ENCODE results near the gene CITED4.

DNA sequence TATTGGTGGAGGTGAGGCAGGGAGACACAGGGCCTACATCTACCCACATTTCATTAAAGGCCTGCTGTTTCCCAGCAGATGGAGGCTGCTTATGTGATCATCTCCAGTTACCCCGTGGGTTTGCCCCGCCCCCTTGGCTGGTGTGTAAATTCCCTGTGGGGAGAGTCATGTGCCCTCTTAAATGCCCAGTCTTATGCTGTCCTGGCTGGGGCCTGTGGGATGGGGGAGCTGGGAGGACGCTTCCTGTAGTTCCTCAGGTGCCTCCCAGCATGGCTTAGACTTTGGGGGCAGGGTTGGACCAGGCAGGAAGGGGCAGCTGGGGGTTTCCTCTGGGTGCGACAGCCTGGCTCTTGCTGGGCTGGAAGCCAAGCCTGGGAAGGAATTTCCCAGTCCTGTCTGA, 15.5 kb upstream of the CITED4 start:
- TF ChIP-seq, protein P1, sequence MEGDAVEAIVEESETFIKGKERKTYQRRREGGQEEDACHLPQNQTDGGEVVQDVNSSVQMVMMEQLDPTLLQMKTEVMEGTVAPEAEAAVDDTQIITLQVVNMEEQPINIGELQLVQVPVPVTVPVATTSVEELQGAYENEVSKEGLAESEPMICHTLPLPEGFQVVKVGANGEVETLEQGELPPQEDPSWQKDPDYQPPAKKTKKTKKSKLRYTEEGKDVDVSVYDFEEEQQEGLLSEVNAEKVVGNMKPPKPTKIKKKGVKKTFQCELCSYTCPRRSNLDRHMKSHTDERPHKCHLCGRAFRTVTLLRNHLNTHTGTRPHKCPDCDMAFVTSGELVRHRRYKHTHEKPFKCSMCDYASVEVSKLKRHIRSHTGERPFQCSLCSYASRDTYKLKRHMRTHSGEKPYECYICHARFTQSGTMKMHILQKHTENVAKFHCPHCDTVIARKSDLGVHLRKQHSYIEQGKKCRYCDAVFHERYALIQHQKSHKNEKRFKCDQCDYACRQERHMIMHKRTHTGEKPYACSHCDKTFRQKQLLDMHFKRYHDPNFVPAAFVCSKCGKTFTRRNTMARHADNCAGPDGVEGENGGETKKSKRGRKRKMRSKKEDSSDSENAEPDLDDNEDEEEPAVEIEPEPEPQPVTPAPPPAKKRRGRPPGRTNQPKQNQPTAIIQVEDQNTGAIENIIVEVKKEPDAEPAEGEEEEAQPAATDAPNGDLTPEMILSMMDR (IDR thresholded peaks at IDR 0.05) = no peak
- TF ChIP-seq EP300 (IDR thresholded peaks at IDR 0.05; ENCODE audit: low read depth) = no peak
- no peak for TF ChIP-seq POLR2AphosphoS5 (IDR thresholded peaks at IDR 0.05)

Data from transverse colon (tissue), 4 donors.